ENCODE results near the gene C1orf198. TPM values are rescaled to one million over a fixed set of nuclear protein-coding genes. Genes with fewer than 3 reads are reported as not detected.

Gene C1orf198
- total and polyA plus RNA-seq, 2 of the 8 experiments (the other 6 are each of a cell fraction or from before 2014, with no cell fraction given), result 30.6 to 45.0 TPM

- TF ChIP-seq SAP30 (IDR thresholded peaks at IDR 0.05; ENCODE audit: insufficient read depth, insufficient replicate concordance, low read length) (no peak), ZNF274 (IDR thresholded peaks at IDR 0.05; ENCODE audit: borderline replicate concordance, extremely low read depth, low read length) (no peak), POLR2A (IDR thresholded peaks at IDR 0.05; ENCODE audit: control extremely low read depth in 1 of 2, low read depth in 2 of 2, low read length in 2 of 2) (no peak), TCF12 (IDR thresholded peaks at IDR 0.05; ENCODE audit: low read depth, low read length) (no peak), CBX8 (IDR thresholded peaks at IDR 0.05; ENCODE audit: borderline replicate concordance, low read depth, low read length) (no peak)
Observed at GRCh38 chr1:230864441-230864840, 3.9 kb downstream of the C1orf198 start (continued).
